HG02798 (cell line): ENCODE data around the gene SIM2.

Experiments
- ATAC-seq: cut with Tn5 transposase; IDR thresholded peaks from one replicate; pipeline ENCODE4 v1.9.1; 2021; ENCODE audit warnings: mild to moderate bottlenecking; ENCODE audit not compliant: unreplicated experiment, poor library complexity

Gene SIM2

DNA sequence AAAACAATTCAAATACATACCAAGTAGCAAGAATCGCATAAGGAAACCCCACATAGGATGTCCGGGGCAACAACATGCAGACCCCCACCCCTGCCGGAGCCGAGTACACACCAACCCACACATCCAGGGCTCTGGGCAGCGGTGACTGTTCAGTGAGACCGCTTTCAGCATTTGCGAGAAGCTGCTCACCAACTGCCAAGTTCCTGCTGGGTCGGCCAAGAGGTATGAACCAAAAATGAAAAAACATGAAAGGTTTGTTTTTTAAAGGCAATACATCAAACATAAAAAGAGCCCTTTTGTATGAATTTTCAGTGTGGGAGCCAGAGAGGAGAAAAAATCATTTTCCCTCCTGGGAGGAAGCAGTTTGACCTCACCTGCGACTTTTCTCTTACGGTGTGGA, 92.3 kb downstream of the SIM2 start:
- ATAC-seq = no peak

- ATAC-seq = no peak
Measured at GRCh38 chr21:36791695-36792470, 93.0 kb downstream of the SIM2 start.

GRCh38 chr21:36792505-36792967, 93.6 kb downstream of the SIM2 start:
- ATAC-seq = no peak

- ATAC-seq = no peak
Measured at GRCh38 chr21:36796070-36796469, 97.2 kb downstream of the SIM2 start.

DNA sequence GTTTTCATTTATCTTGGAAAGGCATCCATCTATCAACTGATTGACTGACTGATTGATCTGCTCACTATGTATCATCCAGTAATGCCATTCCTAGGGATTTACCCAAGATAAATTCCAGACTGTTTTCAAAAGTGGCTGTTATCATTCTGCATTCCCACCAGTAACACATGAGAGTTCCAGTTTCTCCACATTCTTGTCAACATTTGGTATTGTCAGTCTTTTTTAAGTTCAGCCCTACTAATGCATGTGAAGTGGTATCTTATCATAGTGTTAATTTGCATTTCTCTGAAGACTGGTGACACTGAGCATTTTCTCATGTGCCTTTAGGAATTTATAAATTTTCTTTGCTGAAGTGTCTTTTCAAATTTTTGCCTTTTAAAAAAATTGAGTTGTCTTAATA, 99.6 kb downstream of the SIM2 start:
- no peak for ATAC-seq
